Panc1 (cell line): ENCODE results near the gene MEAF6. TPM values are rescaled to one million over a fixed set of nuclear protein-coding genes. Genes with fewer than 3 reads are reported as not detected.

ENCODE experiments used
- ATAC-seq: fragments of 200-7000 bp; cut with Tn5 transposase; 2 replicates; pipeline ENCODE4 v1.9.1; 2020; ENCODE audit warnings: mild to moderate bottlenecking, moderate library complexity
- BruUV-seq: library from RNA; stranded (reverse); fragments of 400-500 nt; replicated peaks from 2 replicates; lab custom pipeline; 2021; lab: Mats Ljungman, UMichigan
- CTCF ChIA-PET: fragments of 300-600 bp; sonication (Branson Sonifier 250); formaldehyde crosslinking; loops from one replicate; lab custom pipeline; 2022; ENCODE audit warnings: antibody characterized with exemption; lab: Charles Lee
- POLR2A ChIA-PET: fragments of 300-600 bp; sonication (Branson Sonifier 250); formaldehyde crosslinking; loops from one replicate; lab custom pipeline; 2022; ENCODE audit warnings: antibody characterized with exemption; lab: Charles Lee
- DNase-seq: peaks from one replicate; pipeline ENCODE4 v3.0.0-alpha.2; 2010; ENCODE audit warnings: low read depth, low spot score
- H3K27ac ChIP-seq: 2 replicates; pipeline ENCODE4 v1.5.1; 2011; ENCODE audit warnings: mild to moderate bottlenecking, low read length, inconsistent platforms
- H3K27me3 ChIP-seq: fragments of 200-500 bp; sonication (Bioruptor generic); 2 replicates; pipeline ENCODE4 v1.6.0; 2014; ENCODE audit warnings: low read length, inconsistent platforms; ENCODE audit not compliant: control insufficient read depth, insufficient read depth
- H3K36me3 ChIP-seq: fragments of 200-500 bp; sonication (Bioruptor generic); 2 replicates; pipeline ENCODE4 v1.5.1; 2014; ENCODE audit warnings: inconsistent platforms, mild to moderate bottlenecking, low read length, moderate library complexity; ENCODE audit not compliant: control insufficient read depth, insufficient read depth
- H3K4me1 ChIP-seq: 2 replicates; pipeline ENCODE4 v1.5.1; 2011; ENCODE audit warnings: inconsistent platforms, mild to moderate bottlenecking, low read length, moderate library complexity; ENCODE audit not compliant: control insufficient read depth, insufficient read depth
- H3K4me3 ChIP-seq, 2 experiments: 2 replicates each; pipeline ENCODE4 v1.5.1; 2011 to 2012; ENCODE audit warnings: low read depth in 2 of 2, low read length in 2 of 2, mild to moderate bottlenecking in 2 of 2, inconsistent platforms in 1 of 2, moderate library complexity in 1 of 2
- H3K9me3 ChIP-seq: fragments of 200-500 bp; sonication (Bioruptor generic); 2 replicates; pipeline ENCODE4 v1.5.1; 2014; ENCODE audit warnings: low read depth, mild to moderate bottlenecking, inconsistent platforms, low read length, moderate library complexity; ENCODE audit not compliant: control insufficient read depth, insufficient read depth
- CTCF ChIP-seq: fragments of 450-650 bp; IDR thresholded peaks from 2 replicates; pipeline ENCODE4 v1.5.1; 2017; ENCODE audit warnings: mild to moderate bottlenecking
- POLR2AphosphoS5 ChIP-seq: IDR thresholded peaks from 2 replicates; pipeline ENCODE4 v1.6.1; 2012; ENCODE audit warnings: mild to moderate bottlenecking, low read depth, low read length, moderate library complexity
- SIN3A ChIP-seq: IDR thresholded peaks from 2 replicates; pipeline ENCODE4 v1.6.1; 2012; ENCODE audit warnings: low read depth, mild to moderate bottlenecking, low read length, moderate library complexity, borderline replicate concordance; ENCODE audit not compliant: insufficient read depth
- TCF7L2 ChIP-seq: IDR thresholded peaks from 2 replicates; pipeline ENCODE4 v1.6.1; 2011; ENCODE audit warnings: mild to moderate bottlenecking, low read depth, low read length, inconsistent platforms
- in situ Hi-C: cut with HindIII; loops from 2 replicates; pipeline ENCODE4 v1.10.0; 2016; ENCODE audit warnings: low sequenced_read_pairs, low pct_unique_long_range_greater_than_20kb
- intact Hi-C: fragments of 100-400 bp; cut with micrococcal nuclease; formaldehyde crosslinking; loops from one replicate; pipeline ENCODE4 v1.10.0; 2022; ENCODE audit not compliant: unreplicated experiment
- total RNA-seq: library from RNA; stranded (reverse); gene quantifications from one replicate; pipeline ENCODE4 v1.2.1, GENCODE V29; 2021; ENCODE audit not compliant: unreplicated experiment
- TF ChIP-seq, protein P1 (sequence below), 2 experiments: IDR thresholded peaks; 2 replicates each; pipeline ENCODE4 v1.6.1; 2011 to 2012; ENCODE audit warnings: low read depth in 2 of 2, control low read depth in 1 of 2, low read length in 1 of 2, mild to moderate bottlenecking in 1 of 2, moderate library complexity in 1 of 2; ENCODE audit not compliant: insufficient read depth in 1 of 2

MEAF6 gene
- total RNA-seq, 1 experiment from 2014 or later = 50.0 TPM

DNA sequence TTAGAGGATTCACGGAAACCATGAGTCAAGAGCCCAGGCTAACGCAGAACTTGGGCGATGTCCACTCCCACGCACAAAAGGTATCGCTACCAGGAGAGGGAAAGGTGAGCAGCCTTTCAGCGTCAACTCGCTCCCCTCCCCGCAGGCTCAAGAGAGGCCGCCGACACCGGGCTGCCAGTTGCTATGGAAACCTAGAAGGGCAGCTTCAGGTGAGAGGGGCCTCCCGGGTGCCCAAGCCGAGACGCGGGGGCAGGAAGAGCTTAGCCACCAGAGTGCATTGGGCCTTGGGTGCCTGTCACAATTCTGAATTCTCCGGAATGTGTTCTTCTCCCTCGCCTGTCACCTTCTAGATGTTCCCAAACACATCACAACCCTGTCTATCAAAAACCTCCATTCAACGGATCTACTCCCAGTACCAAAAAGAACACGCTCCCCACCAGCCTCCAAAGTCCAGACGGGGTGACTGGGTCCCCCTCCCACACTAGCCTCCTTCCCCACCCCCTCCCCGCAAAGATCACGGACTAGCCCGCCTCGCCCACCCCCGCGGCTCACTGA is 694 bp downstream of the MEAF6 start:
- Histone ChIP-seq H3K27ac (0 out of 2 replicates have a peak overlapping the region, but pooled peaks have one; percentile 26), H3K36me3 (peaks cover 3% of the 10 kb centered on the region), H3K4me3 (peak overlapping the region; percentile 83 to 84), H3K9me3 (no peaks in the 10 kb centered on the region), H3K27me3 (no peaks in the 10 kb centered on the region), H3K4me1 (peaks cover 13% of the 10 kb centered on the region)
- DNase-seq (no peak), ATAC-seq (peak; percentile 24)
- CTCF ChIA-PET = interaction anchor here (0.6 to 1.6 kb wide), 5 partner anchors 20 to 149 kb away, joined by 5 to 11 read pairs (median 7); no protein-coding TSS in a partner anchor
- in situ Hi-C loops (no loop called here), intact Hi-C loops (no loop called here)
- POLR2A ChIA-PET = no interaction called here
- BruUV-seq = no TSS peak
- TF ChIP-seq POLR2AphosphoS5 (no peak), TCF7L2 (no peak), CTCF (no peak), SIN3A (no peak)
- TF ChIP-seq, protein P1, sequence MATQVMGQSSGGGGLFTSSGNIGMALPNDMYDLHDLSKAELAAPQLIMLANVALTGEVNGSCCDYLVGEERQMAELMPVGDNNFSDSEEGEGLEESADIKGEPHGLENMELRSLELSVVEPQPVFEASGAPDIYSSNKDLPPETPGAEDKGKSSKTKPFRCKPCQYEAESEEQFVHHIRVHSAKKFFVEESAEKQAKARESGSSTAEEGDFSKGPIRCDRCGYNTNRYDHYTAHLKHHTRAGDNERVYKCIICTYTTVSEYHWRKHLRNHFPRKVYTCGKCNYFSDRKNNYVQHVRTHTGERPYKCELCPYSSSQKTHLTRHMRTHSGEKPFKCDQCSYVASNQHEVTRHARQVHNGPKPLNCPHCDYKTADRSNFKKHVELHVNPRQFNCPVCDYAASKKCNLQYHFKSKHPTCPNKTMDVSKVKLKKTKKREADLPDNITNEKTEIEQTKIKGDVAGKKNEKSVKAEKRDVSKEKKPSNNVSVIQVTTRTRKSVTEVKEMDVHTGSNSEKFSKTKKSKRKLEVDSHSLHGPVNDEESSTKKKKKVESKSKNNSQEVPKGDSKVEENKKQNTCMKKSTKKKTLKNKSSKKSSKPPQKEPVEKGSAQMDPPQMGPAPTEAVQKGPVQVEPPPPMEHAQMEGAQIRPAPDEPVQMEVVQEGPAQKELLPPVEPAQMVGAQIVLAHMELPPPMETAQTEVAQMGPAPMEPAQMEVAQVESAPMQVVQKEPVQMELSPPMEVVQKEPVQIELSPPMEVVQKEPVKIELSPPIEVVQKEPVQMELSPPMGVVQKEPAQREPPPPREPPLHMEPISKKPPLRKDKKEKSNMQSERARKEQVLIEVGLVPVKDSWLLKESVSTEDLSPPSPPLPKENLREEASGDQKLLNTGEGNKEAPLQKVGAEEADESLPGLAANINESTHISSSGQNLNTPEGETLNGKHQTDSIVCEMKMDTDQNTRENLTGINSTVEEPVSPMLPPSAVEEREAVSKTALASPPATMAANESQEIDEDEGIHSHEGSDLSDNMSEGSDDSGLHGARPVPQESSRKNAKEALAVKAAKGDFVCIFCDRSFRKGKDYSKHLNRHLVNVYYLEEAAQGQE (IDR thresholded peaks at IDR 0.05; ENCODE audit: insufficient read depth in 1 of 2, low read depth in 2 of 2, low read length in 1 of 2) = no peak

GRCh38 chr1:37509181-37509580 is 5.4 kb downstream of the MEAF6 start:
- Histone ChIP-seq H3K27me3 (no peaks in the 10 kb centered on the region), H3K4me1 (peaks cover 7% of the 10 kb centered on the region), H3K27ac (no peak overlapping the region), H3K4me3 (no peak overlapping the region), H3K36me3 (peaks cover 12% of the 10 kb centered on the region), H3K9me3 (no peaks in the 10 kb centered on the region)
- POLR2A ChIA-PET = no interaction called here
- TF ChIP-seq CTCF (peak; percentile 58), POLR2AphosphoS5 (no peak)
- CTCF ChIA-PET = interaction anchor here (0.7 kb wide), 1 partner anchor 1148 kb away, joined by 3 read pairs; no protein-coding TSS in a partner anchor
- DNase-seq = no peak
- peak; percentile 75; the same call in 1 of the 2 replicates for ATAC-seq
- intact Hi-C loops = no loop called here
- in situ Hi-C loops = no loop called here
- no TSS peak for BruUV-seq
